GM18517 (cell line): ENCODE measurements around the gene RAB36.

Source experiments
- ATAC-seq: cut with Tn5 transposase; IDR thresholded peaks from one replicate; pipeline ENCODE4 v1.9.1; 2021; ENCODE audit warnings: mild to moderate bottlenecking, moderate library complexity; ENCODE audit not compliant: unreplicated experiment

Gene RAB36

DNA sequence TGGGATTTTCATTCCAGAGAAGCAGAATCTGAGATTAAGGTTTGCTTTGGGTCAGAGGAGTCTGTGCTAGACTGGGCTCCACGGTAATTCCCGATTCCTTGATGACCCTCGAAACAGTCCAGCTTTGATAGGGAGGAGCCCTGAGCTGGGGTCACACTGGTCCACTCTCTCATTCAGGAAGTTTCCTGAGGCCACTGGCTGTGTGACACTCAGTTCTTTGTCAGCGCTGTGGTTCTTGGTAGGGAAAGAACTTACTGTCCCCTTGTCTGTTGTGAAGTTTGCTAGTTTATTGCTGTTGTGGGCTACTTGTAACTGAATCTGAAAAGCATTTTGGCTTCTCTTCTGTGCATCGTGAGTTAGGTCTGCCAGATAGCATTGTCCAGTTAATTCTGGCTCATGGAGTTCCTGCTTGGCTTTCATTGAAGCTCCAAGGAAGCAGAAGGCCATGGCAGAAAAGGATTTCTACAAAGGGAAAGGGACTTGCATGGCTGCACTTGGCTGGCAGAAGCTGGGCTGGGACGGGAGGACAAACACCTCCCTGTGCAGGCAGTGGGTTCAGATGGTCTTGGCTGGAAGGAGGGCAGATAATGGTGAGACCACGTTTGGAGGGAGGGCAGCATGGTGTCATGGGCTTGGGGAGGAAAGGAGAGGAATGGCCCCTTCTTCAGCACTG is 58.3 kb downstream of the RAB36 start:
- ATAC-seq: no peak

DNA sequence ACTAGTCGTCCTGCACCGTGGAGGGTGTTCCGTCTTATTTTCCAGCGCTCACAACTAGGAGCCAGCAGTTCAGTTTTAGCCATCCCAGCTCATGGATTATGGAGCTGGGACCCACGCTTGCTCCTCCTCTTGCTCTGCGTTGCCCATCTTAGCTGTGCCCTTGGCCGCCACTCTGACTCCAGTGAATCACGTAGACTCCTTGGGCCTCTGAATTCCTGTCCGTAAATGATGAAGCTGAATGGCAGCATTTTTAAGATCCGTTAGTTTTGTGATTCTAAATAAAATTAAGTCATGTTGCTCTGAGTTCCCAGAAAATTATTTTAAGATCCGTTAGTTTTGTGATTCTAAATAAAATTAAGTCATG is 58.8 kb downstream of the RAB36 start:
- no peak for ATAC-seq

DNA sequence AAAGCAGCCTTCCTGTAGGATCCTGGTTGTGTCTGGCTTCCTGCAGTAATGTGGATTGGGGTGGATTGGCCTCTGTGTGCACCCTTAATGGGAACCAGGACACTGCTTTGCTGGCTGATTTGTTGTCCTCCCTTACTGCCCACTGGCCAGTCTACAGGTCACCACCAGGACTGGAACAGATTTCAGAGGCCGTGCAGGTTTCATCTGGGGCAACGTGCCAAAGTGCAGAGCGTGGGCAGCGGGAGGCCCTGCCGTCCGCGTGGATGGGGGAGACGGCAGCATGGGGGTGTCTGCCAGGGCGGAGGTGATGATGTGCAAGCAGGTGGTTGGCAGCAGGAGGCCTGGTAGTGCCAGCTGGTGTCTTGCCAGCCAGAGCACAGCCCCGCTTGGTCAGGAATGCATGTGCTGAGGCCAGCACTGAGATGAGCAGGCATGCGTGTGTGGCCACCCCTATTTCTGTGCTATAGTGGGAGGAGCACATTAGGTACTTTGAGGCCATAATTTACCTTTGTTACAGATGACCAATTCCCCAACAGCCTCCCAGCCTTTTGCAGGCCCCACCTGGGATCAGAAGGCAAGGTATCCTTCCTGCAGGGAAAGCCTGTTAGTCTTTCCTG is 59.4 kb downstream of the RAB36 start:
- no peak for ATAC-seq

DNA sequence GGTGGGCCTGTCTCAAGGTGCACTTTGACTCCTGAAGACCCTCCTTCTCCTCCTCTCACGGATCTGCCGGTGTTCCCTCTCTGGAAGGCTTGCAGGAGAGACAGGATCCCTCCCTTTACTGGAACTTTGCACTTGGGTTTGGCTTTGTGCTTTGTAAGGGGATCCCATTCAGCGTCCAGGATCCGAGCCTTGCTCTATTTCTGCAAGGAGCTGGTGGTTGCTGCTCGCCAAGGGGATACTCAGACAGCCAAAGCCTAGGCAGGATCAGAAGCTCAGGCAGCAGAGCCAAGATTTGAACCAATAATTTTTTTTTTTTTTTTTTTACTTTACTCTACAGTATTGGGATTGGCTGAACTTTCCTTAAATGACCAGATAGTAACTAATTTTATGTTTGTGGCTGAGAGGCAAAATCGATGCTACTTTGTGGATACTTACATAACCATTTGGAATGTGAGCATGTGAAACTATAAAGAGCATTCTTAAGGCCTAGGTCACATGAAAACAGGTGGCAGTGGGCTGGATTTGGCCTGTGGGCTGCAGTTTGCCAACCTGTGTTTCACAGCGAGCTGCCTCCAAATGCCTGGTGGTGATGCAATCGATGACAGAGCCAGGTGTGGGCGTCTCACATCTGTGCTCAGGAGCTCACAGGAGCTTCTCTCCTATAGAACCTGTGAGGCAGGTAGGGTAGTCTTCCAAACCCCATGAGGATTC is 60.2 kb downstream of the RAB36 start:
- no peak for ATAC-seq

DNA sequence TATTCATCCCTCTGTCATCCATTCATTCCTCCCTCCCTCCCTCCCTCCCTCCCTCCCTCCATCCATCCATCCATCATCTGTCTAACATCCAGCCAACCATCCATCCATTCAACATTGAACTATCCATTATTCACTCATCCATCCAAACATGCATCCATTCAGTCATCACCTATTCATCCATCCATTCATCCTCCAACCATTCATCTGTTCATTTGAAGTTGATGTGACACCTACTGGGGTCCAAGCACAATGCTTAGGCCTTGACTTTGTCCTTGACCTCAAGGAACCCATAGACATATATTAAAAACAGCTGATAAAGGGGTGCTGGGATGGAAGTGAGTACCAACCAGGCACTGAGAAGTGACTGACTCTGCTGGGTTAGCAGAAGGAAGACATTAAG is 61.6 kb downstream of the RAB36 start:
- no peak for ATAC-seq

DNA sequence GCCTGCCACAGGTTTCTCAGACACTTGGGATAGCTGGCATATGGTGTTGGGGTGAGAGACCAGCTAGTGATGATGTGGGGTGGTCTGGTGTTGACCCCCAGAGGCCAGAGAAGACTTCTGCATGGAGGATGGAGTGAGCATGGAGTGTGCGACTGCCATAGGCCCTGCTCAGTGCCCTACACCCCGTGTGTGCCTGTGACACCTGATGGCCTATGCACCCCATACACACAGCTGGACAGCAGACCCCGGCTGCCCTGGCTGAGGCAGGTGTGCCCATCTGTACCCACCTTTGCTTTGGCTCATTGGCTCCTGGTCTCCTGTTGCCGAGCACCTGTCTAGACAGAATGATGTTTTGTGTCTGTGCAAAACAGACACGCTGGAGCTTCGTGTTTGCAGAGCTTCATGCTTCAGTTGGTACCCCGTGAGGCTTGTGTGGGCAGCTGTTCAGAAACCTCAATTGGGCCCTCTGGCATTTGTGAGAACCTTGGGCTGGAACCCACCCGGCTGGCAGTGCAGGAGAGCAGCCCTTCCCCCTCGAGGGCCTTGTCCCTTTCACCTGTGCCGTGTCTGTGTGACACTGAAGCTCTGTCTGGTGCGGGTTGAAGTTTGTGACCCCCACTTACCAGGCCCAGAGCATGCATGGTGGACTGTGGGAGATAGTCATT is 62.6 kb downstream of the RAB36 start:
- ATAC-seq: no peak

DNA sequence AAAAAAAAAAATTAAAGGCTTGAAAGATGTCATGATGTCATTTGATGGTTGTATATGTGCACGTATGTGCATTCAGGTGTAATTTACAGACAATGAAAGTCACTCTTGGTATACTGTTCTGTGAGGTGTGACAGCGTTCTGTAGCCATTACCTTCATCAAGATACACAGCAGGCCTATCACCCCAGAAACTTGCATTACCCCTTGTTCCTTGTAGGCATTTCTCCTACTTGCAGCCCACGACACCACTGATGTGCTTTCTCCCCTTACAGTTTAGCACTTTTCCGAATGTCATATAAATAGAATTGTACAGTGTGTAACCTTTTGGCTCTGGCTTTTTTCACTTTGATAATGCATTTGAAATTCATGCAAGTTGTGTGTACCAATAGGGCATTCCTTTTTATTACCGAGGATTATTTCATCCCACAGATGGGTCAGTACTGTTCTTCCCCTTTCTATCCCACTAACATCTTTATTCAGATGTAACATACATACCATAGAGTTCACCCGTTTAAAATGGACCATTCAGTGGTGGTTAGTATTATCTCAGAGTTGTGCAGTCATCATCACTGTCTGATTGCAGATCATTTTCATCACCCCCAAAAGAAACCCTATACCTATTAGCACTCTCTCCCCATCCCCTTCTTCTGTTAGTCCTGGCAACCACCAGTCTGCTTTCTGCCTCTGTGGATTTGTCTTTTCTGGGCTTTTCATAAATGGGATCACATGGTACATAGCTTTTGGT is 65.3 kb downstream of the RAB36 start:
- no peak for ATAC-seq

DNA sequence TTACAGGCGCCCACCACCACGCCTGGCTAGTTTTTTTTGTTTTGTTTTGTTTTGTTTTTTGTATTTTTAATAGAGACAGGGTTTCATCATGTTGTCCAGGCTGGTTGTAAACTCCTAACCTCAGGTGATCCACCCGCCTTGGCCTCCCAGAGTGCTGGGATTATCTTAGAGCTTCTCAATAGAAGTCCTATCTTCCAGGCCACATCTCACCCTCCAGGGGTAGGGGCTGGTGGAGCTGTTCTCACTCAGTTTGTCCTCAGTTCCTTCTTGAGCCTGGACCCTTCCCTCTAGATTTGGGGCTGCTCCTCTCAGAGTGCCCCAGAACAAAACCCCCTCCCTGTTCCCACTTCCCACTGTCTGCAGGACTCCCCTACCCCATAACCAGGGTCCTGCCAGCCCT is 66.3 kb downstream of the RAB36 start:
- no peak for ATAC-seq

DNA sequence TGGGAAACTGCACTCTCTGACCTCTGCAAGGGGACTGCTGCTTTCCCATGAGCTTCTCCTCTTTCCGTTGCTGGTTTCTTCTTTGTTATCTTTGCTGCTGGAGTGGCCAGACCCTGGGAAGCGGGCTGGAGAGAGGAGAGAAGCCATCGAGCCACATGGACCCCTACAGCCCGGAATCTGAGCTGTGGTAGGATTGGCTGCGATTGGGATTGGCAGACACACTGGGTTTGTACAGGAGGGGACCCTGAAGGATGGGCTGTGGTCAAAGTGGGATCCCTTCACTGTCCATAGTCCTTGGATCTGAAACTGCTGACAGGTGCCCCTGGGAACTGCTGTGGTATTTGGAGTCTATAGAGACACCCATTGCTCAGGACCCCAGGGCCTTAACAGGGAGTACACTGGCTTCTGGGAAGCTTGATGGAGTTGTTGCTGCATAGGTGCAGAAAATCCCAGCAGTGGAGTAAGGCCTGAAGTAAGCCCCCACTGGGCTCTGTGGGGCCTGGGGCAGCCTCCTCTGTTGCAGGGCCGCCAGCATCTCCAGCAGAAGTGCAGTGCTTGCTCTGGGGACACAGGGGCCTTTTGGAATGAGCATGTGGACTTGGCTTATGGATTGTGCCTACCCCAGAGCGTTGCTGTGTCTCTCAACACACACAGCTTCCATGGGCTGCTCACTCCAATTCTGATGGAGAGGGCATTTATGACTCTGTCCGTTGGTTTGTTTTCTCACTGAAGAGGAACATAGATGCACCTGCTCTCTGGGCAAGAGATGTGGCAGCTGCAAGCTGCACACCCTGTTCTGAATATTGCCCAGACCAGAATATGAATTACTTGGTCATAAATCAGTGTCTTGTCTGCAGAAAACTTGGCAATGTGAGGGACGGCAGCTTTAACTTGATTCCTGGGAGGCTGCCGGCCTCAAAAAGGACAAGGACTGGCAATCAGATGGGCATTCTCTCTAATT is 67.1 kb downstream of the RAB36 start:
- no peak for ATAC-seq

DNA sequence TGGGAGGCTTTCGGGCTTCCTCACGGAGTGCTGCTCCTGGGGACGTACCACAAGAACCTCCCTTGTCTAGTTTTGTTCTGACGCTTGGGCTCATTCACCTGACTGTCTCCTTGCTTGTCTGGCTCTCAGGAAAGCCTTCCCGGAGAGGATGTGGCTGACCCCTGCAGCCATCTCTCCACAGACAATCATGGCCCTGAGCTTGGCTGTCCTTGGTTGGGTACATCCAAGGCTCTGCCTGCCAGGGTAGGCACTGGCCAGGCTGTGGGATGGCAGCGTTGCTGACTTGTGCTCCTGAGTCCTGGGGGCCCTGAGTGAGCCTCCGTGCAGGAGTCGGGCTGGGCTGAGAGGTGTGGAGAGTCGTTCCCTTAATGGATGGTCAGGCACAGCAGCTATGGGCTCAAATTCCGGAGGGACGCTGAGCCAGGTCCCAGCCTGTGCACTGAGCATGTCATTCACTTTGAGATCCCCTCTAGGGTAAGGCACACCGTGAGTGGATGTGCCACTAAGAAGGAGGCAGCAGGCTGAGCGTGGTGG is 67.8 kb downstream of the RAB36 start:
- no peak for ATAC-seq

DNA sequence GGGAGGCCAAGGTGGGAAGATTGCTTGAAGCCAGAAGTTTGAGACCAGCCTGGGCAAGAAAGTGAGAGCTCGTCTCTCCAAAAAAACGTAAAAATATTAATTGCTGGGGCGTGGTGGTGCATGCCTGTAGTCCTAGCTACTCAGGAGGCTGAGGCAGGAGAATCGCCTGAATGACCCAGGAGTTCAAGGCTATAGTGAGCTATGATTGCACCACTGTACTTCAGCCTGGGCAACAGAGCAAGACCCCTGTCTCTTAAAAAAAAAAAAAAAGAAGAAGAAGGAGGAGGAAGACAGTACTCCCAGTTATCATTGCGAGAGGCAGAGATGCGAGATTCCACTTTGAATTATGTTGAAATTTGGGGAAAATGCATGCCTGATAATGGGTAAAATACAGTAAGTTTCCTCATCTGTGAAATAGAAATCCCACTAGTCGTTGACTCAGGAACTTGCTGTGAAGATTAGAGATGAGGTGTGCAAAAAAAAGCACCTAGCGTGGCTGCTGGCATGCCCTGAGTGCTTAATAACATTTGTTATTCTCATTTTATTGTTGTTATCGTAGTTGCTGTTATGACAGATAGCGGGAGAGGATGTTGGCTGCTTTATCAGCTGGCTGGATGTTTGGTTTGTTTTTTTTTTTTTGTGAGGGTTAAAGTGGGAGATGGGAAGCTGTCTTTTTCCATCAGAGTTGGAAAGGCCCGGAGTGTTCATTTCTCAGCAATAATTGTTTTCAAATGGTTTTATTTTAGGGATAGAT is 68.5 kb downstream of the RAB36 start:
- no peak for ATAC-seq
